Activated CD4-positive, CD25-positive, alpha-beta regulatory T cell treated with anti-CD3 and anti-CD28 coated beads, Interleukin-2, amount 50 U/mL, for 24 hours (primary cell): ENCODE data around the gene GLI1.
"Not testable (repeated sequence)": the region's sequence is repeated elsewhere in the genome, so short reads cannot be mapped to it uniquely, and the experiment has no call there.

ENCODE experiments used
- ATAC-seq, 2 donors: fragments of 150-1000 bp; cut with Tn5 transposase; one replicate each; pipeline ENCODE4 v1.10.0; 2021; ENCODE audit warnings: mild to moderate bottlenecking in 1 of 2, moderate library complexity in 1 of 2

GLI1 gene

DNA sequence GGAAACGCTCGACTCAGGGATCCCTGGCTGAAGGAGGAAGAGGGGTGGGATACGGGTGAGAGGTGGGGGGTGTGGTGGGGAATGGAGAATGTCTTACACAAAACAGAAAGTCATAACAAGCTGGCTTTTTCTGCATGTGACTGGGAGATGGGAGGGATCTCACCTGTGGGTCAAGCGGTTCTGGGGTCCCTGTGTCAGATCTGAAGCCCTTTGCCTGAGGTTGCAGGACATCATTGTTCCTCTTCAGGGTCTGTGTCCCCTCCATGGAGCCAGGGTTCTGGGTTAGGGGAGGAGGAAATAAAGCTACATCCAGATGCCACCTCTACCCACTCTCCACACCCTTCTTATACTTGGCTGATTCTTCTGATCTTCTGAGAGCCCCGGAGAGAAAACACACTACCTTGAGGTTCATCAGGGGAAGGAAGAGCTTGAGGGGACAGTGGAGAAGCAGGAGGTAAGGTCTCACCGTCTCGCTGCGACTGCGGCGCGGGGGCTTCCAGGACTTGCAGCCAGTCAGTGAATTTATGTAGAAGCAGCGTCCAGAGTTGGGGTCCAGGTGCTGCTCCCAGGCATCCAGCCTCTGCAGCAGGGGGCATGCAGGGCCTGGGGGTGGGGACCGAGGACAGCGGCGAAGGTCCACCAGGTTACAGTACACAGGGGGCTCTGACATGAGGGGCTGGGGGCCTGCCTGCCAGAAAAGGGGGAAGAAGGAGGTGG lies 17.6 kb downstream of the GLI1 start:
- ATAC-seq = no peak

DNA sequence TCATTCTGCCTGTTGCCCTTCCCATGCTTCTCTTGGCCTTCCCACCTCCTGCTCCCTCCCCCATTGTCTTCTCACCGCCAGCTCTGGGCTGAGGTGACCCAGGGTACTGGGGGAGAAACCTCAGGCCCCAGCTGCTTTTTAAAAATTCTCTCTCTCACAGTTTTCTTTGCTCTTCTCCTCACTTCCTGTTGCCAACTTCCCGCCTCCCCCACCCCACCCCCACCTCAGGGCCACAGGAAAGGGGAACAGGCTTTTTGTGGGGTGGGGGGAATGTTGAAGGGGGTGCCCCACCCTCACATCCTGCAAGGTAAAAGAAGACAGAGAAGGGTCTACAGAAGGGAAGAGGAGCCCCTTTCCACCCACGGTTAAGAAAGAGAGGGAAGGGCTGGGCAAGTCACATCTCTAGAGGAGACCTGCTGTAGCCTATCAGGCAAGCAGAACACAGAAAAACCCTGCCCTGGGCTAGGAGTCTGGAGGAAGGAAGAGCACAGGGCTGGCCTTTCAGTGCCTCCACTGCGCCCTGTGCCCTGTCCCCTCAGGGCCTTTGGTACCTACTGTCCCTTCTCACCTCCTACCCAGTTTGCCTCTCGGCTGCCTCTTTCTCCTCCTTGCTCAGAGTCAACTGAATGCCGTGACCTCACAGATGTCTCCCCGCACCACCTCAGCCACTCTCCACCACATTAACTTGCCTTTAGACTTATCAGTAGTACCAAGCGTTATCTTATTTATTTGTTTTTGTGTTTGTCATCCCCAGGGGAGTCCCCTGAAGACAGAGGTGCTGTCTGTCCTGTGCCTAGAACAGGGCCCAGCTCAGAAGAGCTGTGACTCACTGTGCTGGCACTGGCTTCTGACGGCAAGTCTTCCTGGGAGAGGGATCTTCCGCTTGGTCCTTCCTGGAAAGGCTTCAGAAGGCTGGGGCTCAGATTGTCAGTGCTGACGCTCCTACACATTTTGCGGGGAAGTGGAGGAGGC lies 18.4 kb downstream of the GLI1 start:
- ATAC-seq = peak; percentile 67 to 70

DNA sequence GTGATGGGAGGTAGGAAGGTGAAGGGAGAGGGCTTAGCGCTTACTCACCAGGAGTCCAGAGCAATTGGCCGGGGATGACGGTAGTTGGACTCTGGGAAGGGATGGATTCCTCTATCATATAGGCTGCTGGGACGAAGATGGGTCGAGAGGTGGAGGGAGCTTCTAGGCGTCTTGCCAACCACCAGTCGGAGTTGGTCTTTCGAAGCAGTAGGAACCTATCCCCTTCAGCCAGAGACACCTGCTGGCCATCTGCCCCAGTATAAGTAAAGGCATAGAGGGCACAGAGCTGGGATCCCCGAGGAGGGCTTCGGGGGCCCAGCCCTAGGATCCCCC lies 19.4 kb downstream of the GLI1 start:
- no peak for ATAC-seq

DNA sequence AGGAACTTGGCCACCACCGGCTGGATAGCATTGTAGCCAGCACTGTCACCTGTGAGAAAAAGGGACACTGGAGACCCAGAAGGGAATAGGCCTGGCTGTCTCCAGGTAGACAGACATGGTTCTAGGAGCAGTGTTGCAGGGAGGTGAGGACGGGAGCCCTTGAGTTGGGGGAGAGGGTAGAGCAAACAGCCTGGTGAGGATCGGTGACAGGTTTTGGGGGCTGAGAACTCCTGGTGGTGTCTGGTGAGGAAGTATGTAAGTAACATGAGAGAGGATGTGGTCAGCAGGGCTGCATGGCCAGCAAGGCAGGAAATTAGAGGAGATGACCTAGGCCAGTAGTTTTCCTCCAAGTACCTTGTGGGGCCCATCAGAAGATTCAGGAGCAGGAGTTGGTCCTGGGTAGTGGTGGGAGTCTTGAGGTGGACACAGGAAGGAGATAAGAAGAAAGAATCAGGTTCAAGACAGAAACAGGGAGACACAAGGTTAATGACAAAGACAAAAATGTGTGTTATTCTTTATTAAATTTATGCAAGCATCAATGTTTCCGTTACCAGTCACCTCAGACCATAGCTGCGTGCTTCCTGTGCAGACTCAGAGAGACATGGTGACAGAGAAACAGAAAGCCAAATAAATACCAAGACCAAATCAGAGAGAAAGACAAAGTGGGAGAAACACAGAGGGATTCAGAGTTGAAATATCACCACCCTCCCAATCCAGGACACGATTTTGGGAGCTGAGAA lies 20.0 kb downstream of the GLI1 start, which contains the start of gene ARHGAP9:
Gene ARHGAP9, minus strand, starts transcription at position 491 of the 740 bp plus-strand sequence. Its CDS starts 460 bp downstream, at position 31.
- peak; percentile 69 to 74 for ATAC-seq

DNA sequence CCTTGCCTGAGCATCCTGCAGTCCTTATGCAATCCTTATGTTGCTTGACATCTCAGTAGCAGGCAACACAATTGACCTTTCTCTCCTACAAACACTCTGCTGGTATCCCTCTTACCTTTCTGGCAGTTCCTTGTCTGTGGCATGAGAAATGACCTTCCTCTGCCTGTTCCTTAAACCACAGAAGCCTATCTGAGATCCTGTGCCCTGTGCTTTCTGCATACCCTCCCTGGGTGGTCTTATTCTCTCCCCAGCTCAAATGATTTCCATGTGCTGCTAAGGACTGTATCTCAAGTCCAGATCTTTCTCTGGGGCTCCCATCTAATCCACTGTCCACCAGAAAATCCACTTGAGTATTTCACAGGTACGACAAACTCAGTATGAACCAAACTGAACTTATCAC lies 22.1 kb downstream of the GLI1 start:
- ATAC-seq = no peak

DNA sequence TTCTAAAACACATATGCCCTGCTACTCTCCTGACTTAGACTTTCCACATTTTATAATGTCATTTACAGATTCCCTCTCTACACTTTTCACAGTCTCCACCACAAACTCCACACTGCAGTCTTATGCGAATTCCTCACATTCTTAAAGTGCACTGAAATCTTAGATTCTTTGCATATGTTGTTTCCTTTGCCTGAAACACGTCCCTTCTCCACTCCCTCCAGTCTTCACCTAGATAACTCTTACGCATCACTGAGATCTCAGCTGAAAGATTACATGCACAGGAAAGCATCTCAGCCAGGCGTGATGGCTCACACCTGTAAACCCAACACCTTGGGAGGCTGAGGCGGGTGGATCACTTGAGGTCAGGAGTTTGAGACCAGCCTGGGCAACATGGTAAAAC lies 23.9 kb downstream of the GLI1 start:
- no peak for ATAC-seq

DNA sequence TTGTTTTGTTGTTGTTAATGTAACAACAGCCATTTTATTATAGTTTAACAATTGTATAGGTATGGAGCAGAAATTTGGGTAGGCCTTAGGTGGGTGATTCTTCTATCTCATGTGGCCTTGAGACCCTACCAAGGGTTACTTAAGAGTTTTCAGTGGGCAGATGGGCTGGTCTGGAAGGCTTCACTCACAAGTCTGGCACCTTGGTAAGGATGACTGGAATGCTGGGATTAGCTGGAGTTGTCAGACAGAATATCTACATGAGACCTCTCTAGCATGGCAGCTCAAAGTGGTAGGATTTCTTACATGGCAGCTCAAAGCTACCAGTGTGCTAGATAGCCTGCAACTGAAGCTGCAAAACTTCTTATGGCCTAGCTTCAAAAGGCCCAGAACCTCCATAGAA lies 26.1 kb downstream of the GLI1 start:
- ATAC-seq = no peak

DNA sequence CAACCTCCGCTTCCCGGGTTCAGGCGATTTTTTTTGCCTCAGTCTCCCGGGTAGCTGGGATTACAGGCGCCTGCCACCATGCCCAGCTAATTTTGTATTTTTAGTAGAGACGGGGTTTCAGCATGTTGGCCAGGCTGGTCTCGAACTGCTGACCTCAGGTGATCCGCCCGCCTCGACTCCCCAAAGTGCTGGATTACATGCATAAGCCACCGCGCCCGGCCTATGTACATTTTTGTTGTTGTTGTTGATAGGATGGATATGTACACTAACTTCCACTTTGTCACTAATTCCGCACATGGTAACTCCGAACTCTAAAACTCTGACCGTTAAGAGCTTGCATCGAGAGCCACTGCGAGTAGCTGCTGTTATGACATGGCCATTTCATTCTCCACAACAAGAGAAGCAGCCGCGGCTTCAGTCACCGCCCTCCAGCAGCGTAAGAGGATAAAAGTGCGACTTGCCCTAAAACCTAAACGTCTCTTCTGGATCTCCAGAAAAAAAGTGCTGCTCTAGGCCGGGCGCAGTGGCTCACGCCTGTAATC lies 27.5 kb downstream of the GLI1 start:
- no peak for ATAC-seq

DNA sequence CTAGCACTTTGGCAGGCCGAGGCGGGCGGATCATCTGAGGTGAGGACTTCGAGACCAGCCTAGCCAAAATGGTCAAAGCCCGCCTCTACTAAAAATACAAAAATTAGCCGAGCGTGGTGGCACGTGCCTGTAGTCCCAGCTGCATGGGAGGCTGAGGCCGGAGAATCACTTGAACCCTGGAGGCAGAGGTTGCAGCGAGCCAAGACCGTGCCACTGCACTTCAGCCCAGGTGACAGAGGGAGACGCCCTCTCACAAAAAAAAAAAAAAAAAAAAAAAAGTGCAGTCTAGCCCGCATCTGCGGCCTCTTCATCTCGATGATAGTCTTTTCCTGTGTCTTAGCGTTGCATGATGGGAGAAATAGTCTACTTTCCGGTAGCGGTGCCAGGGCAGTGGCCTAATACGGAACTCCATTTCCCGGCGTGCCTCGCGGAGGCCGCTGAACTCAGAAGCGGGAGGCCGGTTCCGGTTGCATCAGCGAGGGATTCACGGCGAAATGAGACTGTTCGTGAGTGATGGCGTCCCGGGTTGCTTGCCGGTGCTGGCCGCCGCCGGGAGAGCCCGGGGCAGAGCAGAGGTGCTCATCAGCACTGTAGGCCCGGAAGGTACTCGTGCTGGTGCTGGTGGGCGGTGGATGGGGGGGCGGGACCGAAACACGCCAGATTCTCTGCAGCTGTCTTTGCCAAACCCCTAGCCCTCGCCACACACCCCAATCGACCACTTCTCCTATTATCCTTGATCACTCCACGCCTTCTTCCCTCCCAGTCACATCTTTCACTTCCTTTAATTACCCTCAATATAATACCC lies 28.2 kb downstream of the GLI1 start, which contains the start of gene MARS1:
Gene MARS1, plus strand, starts transcription at position 472 of the 805 bp plus-strand sequence. Its CDS starts 23 bp downstream, at position 495.
- peak; percentile 98 to 99 for ATAC-seq

DNA sequence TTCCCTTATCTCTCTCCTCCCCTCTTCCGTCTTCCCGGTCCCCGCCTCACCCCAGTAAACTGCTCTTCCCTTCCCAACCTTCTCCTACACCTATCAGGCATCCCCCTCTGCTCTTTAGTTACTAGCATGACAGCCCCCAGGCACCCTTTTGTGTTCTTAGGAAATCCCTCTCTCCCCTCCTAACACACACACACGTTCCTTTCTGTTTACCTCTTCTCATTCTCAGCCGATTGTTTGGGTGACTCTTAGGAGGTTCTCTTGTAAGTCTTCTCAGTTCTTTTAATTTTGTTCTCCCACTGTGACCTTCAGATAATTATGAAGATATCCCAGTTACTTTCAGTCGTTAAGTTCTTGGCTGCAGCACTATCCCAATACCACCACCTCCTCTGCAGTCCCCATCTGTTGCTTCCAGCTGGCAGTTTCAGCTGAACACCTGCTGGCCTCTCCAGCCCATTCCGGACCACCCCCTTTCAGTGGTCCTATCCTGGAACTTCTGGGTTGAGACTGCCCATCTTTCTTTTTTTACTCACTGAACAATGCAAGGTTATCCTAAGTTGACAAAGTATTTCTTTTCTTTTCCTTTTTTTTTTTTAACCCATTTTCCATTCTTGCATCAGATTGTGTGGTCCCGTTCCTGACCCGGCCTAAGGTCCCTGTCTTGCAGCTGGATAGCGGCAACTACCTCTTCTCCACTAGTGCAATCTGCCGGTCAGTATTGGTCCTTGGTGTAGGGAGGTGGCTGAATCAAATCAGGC lies 29.0 kb downstream of the GLI1 start:
- ATAC-seq = no peak

DNA sequence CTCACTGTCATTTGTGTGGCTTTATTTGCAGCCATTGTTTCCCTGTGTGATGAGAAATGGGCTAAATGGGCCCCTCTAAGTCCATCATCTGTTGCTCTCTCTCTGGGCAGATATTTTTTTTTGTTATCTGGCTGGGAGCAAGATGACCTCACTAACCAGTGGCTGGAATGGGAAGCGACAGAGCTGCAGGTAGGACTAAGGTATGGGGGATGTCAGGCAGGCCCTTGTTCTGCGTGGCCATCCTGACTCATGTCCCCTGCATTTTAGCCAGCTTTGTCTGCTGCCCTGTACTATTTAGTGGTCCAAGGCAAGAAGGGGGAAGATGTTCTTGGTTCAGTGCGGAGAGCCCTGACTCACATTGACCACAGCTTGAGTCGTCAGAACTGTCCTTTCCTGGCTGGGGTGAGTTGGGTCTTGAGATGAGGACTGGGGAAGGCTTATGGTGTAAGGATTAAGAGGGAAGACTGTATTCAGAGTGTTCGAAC lies 29.6 kb downstream of the GLI1 start:
- no peak for ATAC-seq

DNA sequence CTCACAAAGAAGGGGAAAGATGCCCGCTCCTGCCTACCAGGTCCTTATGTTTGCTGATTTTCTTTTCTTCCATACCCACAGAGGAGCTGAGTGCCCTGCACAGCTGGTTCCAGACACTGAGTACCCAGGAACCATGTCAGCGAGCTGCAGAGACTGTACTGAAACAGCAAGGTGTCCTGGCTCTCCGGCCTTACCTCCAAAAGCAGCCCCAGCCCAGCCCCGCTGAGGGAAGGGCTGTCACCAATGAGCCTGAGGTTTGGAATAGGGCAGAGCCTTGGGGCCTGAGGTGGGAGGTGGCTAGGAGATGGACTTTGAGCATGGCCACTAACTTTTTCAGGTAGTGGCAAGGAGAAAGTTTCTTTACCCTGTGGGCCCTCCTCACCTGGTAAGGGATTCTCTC lies 30.5 kb downstream of the GLI1 start:
- ATAC-seq = no peak

DNA sequence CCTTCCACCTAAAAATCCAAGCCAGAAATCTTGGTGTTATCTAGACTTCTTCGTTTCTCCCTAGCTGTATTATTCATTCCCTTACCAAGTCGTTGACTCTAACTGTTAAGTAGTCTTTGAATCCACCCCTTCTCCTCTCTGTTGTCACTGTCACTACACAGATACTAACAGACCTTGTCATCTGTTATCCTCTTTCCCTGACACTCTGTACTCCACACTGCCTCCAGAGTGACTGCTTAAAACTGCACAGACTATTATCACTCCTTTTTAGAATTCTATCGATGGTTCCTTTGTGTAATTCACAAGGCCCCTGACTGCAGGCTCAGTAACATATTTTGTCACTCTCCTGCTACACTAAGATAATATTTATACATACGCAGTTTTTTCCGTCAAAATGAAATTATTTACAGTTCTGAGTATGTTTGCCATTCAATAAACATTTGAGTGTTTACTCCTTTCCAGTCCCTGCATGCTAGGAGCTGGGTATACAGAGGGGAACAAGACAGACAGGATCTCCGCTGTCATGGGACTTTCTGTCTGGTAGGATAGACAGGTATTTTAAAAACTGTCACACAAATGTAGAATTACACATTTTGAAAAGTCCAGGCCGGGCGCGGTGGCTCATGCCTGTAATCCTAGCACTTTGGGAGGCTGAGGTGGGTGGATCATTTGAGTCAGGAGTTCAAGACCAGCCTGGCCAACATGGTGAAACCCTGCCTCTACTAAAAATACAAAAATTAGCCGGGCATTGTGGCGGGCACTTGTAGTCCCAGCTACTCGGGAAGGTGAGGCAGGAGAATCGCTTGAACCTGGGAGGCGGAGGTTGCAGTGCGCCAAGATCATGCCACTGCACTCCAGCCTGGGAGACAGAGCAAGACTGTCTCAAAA lies 32.1 kb downstream of the GLI1 start:
- no peak for ATAC-seq

DNA sequence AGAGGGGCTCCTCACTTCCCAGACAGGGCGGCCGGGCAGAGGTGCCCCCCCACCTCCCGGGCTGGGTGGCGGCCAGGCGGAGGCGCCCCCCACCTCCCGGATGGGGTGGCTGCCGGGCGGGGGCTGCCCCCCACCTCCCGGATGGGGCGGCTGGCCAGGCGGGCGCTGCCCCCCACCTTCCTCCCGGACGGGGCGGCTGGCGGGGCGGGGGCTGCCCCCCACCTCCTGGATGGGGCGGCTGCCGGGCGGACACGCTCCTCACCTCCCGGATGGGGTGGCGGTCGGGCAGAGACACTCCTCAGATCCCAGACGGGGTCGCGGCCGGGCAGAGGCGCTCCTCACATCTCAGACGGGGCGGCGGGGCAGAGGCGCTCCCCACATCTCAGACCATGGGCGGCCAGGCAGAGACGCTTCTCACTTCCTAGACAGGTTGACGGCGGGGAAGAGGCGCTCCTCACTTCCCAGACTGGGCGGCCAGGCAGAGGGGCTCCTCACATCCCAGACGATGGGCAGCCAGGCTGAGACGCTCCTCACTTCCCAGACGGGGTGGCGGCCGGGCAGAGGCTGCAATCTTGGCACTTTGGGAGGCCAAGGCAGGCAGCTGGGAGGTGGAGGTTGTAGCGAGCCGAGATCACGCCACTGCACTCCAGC lies 35.6 kb downstream of the GLI1 start:
- not testable (repeated sequence) for ATAC-seq

DNA sequence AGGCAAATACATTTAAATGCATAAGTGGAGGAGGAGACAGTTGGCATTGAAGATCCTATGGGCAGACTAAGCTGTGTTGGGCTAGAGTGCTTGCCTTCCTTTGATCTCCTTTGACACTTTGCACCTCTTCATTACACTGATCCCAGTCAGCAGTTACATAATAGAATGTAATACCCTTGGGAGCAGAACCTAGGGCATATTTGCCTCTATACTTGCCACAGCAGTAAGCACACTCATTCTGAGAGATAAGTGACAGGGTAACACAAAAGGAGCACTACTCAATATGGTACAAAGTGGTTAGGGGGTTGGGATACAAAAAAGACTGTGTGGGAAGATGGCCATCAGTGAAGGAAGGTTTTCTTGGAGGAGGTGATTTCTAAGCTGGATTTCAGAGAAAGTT lies 37.2 kb downstream of the GLI1 start:
- no peak for ATAC-seq

DNA sequence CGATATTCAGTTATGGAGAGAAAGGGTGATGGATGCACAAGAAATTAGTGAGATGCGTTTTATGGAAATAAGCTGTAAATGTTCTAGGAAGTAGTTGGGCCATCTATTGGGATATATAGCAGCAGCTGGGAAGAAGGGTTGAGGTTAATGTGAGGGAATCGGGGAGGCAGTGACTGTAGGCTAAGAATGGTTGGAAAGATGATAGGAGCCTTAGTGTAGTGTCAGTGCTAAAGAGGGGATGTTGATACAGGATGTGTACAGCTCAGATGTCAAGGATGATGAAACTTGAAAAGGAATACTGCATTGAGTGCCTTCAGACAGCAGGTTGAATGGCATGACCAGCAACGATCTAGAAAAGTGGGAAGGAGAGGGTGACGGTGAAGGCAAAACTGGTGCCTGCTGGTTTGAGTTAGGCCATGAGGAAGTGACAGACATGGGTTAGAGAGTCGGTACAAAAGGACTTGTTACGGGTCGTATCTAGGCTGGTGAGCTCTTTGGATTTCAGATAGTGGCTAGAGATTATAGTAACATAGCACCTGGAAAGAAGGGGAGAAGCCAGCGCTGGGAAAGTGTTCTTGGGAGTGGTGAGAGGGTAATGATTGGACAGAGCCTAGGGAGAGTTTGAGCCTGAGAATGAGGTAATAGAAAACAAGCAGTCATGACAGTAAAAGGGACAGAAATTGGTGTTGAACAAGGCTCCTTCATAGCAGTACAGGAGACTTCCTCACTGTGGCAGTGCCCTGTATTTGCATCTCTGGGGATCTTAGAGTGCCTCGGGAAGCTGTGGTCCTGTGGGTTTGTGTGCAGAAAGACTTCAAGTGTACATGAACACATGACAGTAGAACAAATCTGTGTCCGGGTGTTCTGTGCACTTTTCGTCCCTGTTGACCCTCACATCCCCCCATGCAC lies 37.9 kb downstream of the GLI1 start:
- no peak for ATAC-seq

DNA sequence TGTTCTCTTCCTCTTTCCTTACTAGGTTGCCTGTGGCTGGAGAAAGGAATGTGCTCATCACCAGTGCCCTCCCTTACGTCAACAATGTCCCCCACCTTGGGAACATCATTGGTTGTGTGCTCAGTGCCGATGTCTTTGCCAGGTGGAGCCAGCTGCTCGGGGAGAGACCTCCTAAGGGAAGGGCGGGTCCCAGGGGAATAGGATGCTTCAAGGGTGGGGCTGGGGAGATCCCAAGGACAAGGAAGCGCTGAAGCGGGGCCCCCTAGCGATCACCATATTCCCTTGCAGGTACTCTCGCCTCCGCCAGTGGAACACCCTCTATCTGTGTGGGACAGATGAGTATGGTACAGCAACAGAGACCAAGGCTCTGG lies 38.5 kb downstream of the GLI1 start:
- no peak for ATAC-seq

DNA sequence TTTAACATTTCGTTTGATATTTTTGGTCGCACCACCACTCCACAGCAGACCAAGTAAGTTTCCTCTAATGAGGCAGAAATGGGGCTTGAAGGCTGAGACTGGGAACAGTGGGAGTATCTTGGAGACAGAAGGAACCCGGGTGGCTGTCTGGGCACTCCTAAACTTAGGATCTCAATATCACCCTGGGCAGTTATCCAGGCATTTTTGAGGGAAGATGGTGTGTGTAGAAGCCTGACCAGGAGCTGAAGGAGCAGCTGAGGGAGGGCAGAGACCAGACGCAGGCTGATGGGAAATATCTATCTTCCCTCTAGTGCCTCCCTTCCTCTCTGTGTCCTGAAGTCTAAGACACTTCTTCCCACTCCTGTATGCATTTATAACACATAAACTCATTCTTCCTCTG lies 39.0 kb downstream of the GLI1 start:
- no peak for ATAC-seq
